ENCODE measurements around the gene BEST4. TPM values are rescaled to one million over a fixed set of nuclear protein-coding genes. Genes with fewer than 3 reads are reported as not detected.
A peak's percentile ranks its signal among the peaks of the same experiment; 100 is the strongest.

BEST4 gene
- total and polyA plus RNA-seq, 2 of the 8 experiments (the other 6 are each of a cell fraction or from before 2014, with no cell fraction given) = 0.76 to 1.4 TPM

GRCh38 chr1:44775078-44775929 is 12.7 kb downstream of the BEST4 start, which contains the start of gene RPS8 (continued):
- TF ChIP-seq SRF (IDR thresholded peaks at IDR 0.05; ENCODE audit: low read depth, low read length) (peak; percentile 89), MAFK (IDR thresholded peaks at IDR 0.05; ENCODE audit: low read depth, low read length) (0 out of 2 replicates have a peak, but pooled peaks have one; percentile 1), YY1 (IDR thresholded peaks at IDR 0.05; ENCODE audit: low read depth, low read length) (peak; percentile 92), TEAD4 (IDR thresholded peaks at IDR 0.05; ENCODE audit: low read depth, low read length) (no peak), NRF1 (IDR thresholded peaks at IDR 0.05; ENCODE audit: low read depth, low read length) (peak; percentile 7; the same call in 1 of the 2 replicates), CREB1 (IDR thresholded peaks at IDR 0.05) (peak; percentile 100), TAF1 (IDR thresholded peaks at IDR 0.05; ENCODE audit: low read depth, low read length) (peak; percentile 100), TCF12 (IDR thresholded peaks at IDR 0.05; ENCODE audit: low read depth, low read length) (0 out of 2 replicates have a peak, but pooled peaks have one; percentile 56), FOSL1 (IDR thresholded peaks at IDR 0.05; ENCODE audit: insufficient read depth, low read depth, low read length) (no peak), ATF2 (IDR thresholded peaks at IDR 0.05; ENCODE audit: low read length) (no peak; the same call in 1 of the 2 replicates), KDM1A (IDR thresholded peaks at IDR 0.05; ENCODE audit: borderline replicate concordance, low read length) (no peak), CTCF (IDR thresholded peaks at IDR 0.05; ENCODE audit: control extremely low read depth in 1 of 3, insufficient read depth in 1 of 3, low read depth in 1 of 3, low read length in 3 of 3) (no peak), TBP (IDR thresholded peaks at IDR 0.05; ENCODE audit: low read depth, low read length) (peak; percentile 98), NANOG (IDR thresholded peaks at IDR 0.05; ENCODE audit: insufficient read depth, low read depth, low read length, poor library complexity, severe bottlenecking) (no peak), HDAC6 (IDR thresholded peaks at IDR 0.05; ENCODE audit: low read depth, low read length) (no peak), TAF7 (optimal IDR thresholded peaks at IDR 0.05; ENCODE audit: borderline replicate concordance, low read depth, low read length) (peak; percentile 98), SAP30 (IDR thresholded peaks at IDR 0.05; ENCODE audit: insufficient read depth, insufficient replicate concordance, low read length) (no peak), SP4 (IDR thresholded peaks at IDR 0.05; ENCODE audit: low read length) (no peak; the same call in 1 of the 2 replicates), SIRT6 (IDR thresholded peaks at IDR 0.05; ENCODE audit: low read length) (no peak), GABPA (IDR thresholded peaks at IDR 0.05; ENCODE audit: borderline replicate concordance, insufficient read depth, low read length) (no peak)
